GM19328 (cell line): ENCODE data around the gene RNGTT.
"Not testable (repeated sequence)": the region's sequence is repeated elsewhere in the genome, so short reads cannot be mapped to it uniquely, and the experiment has no call there.

ENCODE experiments used
- ATAC-seq: cut with Tn5 transposase; IDR thresholded peaks from one replicate; pipeline ENCODE4 v1.9.1; 2021; ENCODE audit warnings: mild to moderate bottlenecking, moderate library complexity; ENCODE audit not compliant: unreplicated experiment

RNGTT gene

DNA sequence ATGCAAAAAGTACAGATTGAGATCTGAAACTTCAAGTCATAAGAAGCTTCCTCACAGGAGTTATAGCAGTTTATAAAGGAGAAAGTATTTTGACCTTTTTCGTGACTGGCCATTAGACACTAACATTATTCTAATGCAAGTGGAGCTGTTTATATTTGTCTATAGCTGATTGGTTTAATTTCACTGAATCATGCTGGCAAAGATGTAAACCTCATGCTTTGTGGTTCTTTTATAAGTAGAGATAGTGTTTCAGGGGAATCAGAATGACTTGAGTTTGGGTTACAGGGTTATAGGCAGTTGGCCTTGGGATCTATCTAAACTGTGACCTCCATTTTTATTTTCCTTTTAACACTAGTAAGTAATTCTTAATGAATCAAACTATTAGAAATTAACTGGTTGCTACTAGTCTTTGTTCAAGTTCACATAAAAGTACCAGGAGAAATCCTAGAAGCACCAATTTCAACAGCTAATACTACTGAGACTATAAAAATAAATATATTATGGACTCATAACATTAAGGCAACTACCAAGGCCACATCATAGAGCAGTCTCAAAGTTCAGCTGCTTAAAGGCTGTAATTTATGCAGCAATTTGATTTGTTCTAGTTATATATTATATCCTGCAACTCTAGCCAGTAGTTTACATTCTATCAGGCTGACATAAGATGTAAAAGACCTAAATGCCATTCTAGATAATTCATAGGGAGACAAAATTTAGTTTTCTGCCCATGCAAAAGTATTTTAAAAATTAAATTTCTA is 94.0 kb downstream of the RNGTT start:
- ATAC-seq, result no peak

DNA sequence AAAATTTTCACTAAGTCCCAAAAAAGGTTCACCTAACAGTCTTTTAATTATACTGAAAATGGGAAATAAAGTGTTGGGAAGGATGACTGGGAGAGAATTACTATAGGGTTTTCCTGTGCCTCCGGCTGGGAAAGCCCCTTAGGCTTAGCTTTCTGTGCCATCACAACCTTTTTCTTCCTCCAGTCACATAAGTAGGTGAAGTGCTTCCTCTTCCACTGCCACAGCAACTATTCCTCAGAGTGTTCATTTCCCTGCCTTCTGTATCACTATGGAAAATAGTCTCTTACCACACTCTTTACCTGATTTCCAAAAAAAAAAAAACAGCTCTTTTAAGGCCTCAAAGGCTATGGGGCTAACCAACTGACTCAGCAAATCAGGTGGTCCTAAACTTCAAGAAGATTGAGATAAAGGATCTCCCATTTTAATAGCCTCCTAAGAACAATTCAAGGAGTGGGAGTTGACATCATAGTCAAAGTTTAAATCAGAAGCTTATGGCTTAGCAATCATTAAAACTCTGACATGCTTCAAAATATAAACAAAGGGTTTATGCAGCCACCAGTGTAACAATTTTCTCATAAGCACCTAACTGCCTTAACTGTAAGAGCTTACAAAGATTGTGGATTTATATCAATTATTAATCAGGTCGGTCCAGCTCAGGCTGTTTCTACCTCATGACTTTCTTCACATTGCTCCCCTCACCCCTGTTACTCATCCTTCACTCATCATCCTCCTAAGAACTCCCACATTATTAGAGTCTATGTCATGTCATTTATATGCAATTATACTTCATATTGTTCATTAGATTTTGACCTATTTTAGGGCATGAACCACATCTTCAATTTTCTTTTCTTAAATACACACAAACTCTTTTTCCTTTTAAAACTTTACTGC is 95.3 kb downstream of the RNGTT start:
- no peak for ATAC-seq

- ATAC-seq, result no peak
These were observed 96.6 kb downstream of the RNGTT start for GRCh38 chr6:88866856-88867255.

DNA sequence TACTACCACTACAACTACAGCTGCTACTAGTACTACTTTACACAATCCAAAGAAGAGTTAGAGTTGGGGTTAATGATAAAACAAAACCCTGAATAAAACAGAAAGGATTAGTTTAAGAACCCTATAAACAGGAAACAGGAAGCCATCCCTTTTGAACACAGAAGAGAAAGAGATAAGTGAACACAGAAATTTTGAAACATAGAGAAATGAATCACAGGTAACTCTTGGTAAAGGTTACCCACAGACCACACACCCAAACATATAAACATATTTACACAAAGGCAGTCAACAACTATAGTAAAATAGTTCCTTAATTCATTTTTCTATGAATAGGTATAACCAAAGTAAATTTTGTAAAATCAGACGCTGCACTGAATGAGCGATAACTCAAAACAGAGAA is 98.1 kb downstream of the RNGTT start:
- ATAC-seq, result no peak

- ATAC-seq, result no peak
These were observed 98.9 kb downstream of the RNGTT start for GRCh38 chr6:88864359-88865054.

- no peak for ATAC-seq
These were observed 103.1 kb downstream of the RNGTT start for GRCh38 chr6:88860310-88860709.

DNA sequence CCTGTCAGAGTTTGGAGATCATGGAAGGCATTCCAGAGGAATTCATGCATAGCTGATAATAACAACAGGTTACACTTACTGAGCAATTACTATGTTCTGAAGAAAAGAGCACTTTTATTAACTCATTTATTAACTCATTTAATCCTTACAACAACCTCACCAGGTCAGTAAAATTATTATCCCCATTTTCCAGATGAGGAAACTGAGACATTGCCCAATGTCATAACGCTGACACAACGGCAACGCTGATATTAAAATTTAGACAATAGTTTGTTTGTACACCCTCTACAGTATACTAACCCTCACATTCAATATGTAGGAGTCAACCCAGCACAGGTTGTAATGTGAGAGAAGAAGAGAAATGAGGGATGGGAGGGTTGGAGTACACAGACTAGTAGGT is 105.0 kb downstream of the RNGTT start:
- ATAC-seq, result no peak

DNA sequence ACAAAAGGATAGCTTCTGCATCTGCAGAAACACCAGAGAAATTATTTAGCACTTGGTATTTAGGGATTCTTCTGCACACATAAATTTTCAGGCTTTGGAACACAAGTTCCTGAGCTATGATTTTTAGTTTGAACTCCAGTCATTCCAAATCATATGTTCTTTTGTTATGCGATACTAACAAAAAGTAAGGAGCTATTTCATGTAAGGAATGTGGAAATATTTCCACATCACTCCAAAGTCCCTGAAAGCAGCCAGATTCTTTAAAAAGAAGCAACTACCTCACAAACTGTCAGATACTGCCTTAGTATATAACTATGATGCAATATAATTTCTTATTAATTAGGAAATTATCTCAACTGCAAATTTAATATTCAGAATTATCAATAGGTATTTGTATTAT is 106.9 kb downstream of the RNGTT start:
- ATAC-seq, result no peak

DNA sequence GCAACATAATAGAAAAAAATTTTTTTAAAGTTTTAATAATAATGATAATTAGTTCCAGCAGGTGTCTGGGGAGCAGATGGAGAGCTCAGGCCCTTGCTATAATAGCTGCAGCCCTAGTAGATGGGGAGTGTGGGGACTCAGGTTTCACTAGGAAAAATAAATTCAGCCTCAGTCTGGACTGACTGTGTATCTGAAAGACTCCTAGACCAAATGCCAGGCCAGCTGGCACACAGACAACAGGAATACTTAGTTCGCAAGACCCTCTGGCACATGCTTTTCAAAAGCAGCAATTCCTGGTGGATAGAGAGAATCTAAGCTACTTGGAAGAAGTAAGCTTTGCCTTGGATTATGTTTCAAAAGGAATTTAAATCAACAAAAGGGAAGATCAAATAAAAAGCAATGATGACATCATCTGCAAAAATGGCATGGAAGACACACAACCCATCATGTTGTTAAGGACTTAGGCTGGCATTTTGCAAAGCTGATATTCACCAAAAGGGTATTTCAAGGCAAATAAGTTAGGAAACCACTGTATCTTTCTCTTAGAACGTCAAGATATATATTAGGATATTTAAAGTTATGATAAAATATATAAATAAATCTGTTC is 107.8 kb downstream of the RNGTT start:
- no peak for ATAC-seq

DNA sequence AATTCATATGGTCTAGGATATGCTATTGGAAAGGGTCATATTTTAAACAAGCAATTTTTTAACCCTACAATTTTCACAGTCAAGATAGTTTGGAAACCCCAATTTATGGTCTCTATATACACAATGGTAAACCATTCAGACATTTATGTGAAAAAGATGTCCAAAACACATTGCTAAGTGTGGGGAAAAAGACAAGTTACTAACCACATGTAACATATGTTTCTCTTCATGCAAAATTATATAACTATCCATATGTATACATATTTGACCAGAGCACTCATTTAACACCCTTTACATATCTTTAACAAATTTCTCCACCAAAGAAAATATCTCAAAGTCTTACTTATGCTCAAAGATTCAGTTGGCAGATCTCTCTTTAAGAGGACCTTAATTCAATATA is 110.6 kb downstream of the RNGTT start:
- ATAC-seq, result no peak

- ATAC-seq, result no peak
These were observed 111.4 kb downstream of the RNGTT start for GRCh38 chr6:88852000-88852399.

- ATAC-seq, result no peak
These were observed 114.5 kb downstream of the RNGTT start for GRCh38 chr6:88848870-88849269.

- ATAC-seq, result no peak
These were observed 120.4 kb downstream of the RNGTT start for GRCh38 chr6:88843040-88843439.

DNA sequence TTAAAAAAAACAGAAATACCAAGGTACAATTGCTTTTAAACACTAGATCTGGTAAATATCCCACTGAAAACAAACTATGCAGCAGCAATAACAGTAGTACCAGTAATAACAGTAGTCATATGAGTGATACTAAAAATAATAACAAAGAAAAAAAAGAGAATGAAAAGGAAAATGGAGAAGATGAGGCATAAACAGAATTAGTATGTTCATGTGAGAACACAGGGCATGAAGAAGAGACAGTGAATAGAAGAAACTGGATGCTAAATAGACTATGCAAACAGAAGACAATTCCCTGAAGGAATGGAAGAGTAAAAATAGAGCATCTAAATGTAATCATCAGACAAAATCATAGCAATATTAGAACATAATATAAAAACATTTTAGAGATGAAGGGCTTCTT is 121.1 kb downstream of the RNGTT start:
- ATAC-seq, result no peak

GRCh38 chr6:88840796-88841539 is 122.5 kb downstream of the RNGTT start:
- ATAC-seq, result no peak

DNA sequence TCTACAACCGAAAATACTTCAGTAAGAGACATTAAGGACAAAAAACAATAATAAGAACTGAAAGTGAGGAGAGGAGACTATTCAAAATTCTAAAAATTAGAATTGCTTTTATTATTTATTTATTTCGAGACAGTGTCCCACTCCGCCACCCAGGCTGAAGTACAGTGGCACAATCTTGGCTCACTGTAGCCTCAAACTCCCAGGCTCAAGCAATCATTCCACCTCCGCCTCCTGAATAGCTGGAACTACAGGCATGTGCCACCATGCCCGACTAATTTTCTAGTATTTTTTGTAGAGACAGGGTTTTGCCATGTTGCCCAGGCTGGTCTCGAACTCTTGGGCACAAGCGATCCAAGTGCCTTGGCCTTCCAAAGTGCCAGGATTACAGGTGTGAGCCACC is 123.1 kb downstream of the RNGTT start:
- no peak for ATAC-seq

GRCh38 chr6:88839280-88839679 is 124.1 kb downstream of the RNGTT start:
- ATAC-seq, result no peak

- ATAC-seq, result no peak
These were observed 128.2 kb downstream of the RNGTT start for GRCh38 chr6:88835210-88835609.

- not testable (repeated sequence) for ATAC-seq
These were observed 130.3 kb downstream of the RNGTT start for GRCh38 chr6:88833071-88833470.

GRCh38 chr6:88827599-88827998 is 135.8 kb downstream of the RNGTT start:
- ATAC-seq, result not testable (repeated sequence)
